ENCODE results near the gene LHX2.
"Not testable (repeated sequence)": the region's sequence is repeated elsewhere in the genome, so short reads cannot be mapped to it uniquely, and the experiment has no call there.

- not testable (repeated sequence) for TF ChIP-seq YY1 (IDR thresholded peaks at IDR 0.05; ENCODE audit: insufficient read depth, insufficient read length); ZNF274 (IDR thresholded peaks at IDR 0.05; ENCODE audit: low read depth, low read length)
Observed at GRCh38 chr9:123976579-123976978, 35.0 kb upstream of the LHX2 start.
